Ishikawa (cell line): ENCODE data around the gene GAS2L2.

Source experiments
- CREB1 ChIP-seq: IDR thresholded peaks from 2 replicates; pipeline ENCODE4 v1.6.1; 2012; ENCODE audit warnings: low read depth
- EP300 ChIP-seq: IDR thresholded peaks from 2 replicates; pipeline ENCODE4 v1.6.1; 2012; ENCODE audit warnings: borderline replicate concordance
- FOXM1 ChIP-seq: IDR thresholded peaks from 2 replicates; pipeline ENCODE4 v1.6.1; 2012; ENCODE audit warnings: low read depth, borderline replicate concordance
- NFIC ChIP-seq: IDR thresholded peaks from 2 replicates; pipeline ENCODE4 v1.6.1; 2012
- RAD21 ChIP-seq: IDR thresholded peaks from 2 replicates; pipeline ENCODE4 v1.6.1; 2012; ENCODE audit warnings: low read depth
- REST ChIP-seq: IDR thresholded peaks from 2 replicates; pipeline ENCODE4 v1.6.1; 2012; ENCODE audit warnings: low read depth, mild to moderate bottlenecking
- TAF1 ChIP-seq: IDR thresholded peaks from 2 replicates; pipeline ENCODE4 v1.6.1; 2012; ENCODE audit warnings: low read depth, mild to moderate bottlenecking
- YY1 ChIP-seq: IDR thresholded peaks from 2 replicates; pipeline ENCODE4 v1.6.1; 2012; ENCODE audit warnings: low read depth
- TF ChIP-seq, protein P1 (sequence below): IDR thresholded peaks from 2 replicates; pipeline ENCODE4 v1.6.1; 2012

DNA sequence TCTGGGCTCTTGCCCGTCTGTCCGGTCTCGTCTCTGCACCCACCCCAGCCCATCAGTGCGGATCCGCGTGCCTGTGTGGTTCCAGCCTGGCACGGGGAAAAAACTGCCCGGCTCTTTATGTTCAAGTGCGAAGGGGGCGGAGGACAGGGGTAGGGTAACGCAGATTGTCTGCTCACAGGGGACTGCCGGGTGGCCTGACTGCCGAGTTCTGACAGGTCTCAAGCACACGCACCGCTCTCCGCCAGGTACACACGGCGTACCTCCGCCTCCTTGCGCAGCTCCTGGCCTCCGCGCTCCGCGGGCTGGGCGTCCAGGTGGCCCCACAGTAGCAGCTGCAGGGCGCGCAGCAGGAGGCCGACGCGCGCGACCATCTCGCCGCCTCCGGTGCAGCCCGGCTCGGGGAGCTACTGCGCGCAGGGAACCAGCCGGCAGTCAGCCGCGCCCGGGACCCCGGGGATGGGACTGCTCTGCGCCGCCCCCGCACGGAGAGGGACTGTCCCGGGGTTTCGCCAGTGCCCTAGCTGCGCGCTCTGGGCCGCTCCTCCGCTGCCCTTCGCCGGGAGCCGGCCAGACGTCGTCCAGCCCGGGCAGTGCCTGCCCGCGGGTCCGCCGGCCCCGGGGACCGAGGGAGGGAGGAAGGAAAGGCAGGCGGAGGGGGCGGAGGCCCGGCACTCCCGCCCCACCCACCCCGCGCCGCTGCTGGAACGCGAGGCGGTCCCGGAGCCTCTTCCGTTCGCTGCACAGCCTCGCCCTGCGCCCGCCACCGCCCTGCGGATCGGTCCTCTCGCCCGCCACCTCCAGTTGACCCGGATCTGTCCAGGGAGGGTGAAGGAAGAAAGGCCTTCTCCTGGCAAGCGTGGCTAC is 42.2 kb upstream of the GAS2L2 start, which contains the start of gene MMP28:
- TF ChIP-seq REST (no peak), NFIC (no peak), YY1 (no peak), TAF1 (no peak), EP300 (no peak), RAD21 (no peak), CREB1 (no peak), FOXM1 (no peak)
- TF ChIP-seq, protein P1, sequence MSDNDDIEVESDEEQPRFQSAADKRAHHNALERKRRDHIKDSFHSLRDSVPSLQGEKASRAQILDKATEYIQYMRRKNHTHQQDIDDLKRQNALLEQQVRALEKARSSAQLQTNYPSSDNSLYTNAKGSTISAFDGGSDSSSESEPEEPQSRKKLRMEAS: no peak
